IMR-90 (cell line): ENCODE measurements around the gene SLC10A3. TPM values are rescaled to one million over a fixed set of nuclear protein-coding genes. Genes with fewer than 3 reads are reported as not detected.

Experiments used
- ATAC-seq: fragments of 200-7000 bp; cut with Tn5 transposase; 2 replicates; pipeline ENCODE4 v1.9.1; 2020; ENCODE audit warnings: low read depth, mild to moderate bottlenecking, moderate library complexity
- BruUV-seq: library from RNA; stranded (reverse); fragments of 400-500 nt; replicated peaks from 2 replicates; lab custom pipeline; 2021; lab: Mats Ljungman, UMichigan
- CTCF ChIA-PET: fragments of 300-600 bp; formaldehyde crosslinking; extraction: SDS; loops from one replicate; lab custom pipeline; 2021; ENCODE audit warnings: antibody characterized with exemption; lab: Yijun Ruan, JAX
- POLR2A ChIA-PET: fragments of 300-600 bp; sonication (Branson Sonifier 250); formaldehyde crosslinking; loops from one replicate; lab custom pipeline; 2022; ENCODE audit warnings: antibody characterized with exemption; ENCODE audit not compliant: unreplicated experiment; lab: Charles Lee
- DNase-seq: peaks from one replicate; pipeline ENCODE4 v3.0.0; 2013
- H2AFZ ChIP-seq: replicated peaks from 2 replicates; pipeline ENCODE3; 2013; ENCODE audit warnings: low read length, mild to moderate bottlenecking; ENCODE audit not compliant: poor library complexity
- H2AK5ac ChIP-seq: 2 replicates; pipeline ENCODE4 v1.6.1; 2013; ENCODE audit warnings: low read depth, low read length, inconsistent platforms
- H2AK9ac ChIP-seq: replicated peaks from 2 replicates; pipeline ENCODE3; 2013; ENCODE audit warnings: mild to moderate bottlenecking, low read depth, low read length, moderate library complexity; ENCODE audit not compliant: poor library complexity
- H2BK120ac ChIP-seq: 2 replicates; pipeline ENCODE4 v1.6.1; 2013; ENCODE audit warnings: low read depth, low read length, inconsistent platforms
- H2BK15ac ChIP-seq: 3 replicates; pipeline ENCODE4 v1.6.1; 2013; ENCODE audit warnings: low read depth, low read length, inconsistent platforms
- H2BK20ac ChIP-seq: 2 replicates; pipeline ENCODE4 v1.6.1; 2013; ENCODE audit warnings: low read depth, mild to moderate bottlenecking, inconsistent platforms, low read length, moderate library complexity
- H2BK5ac ChIP-seq: 2 replicates; pipeline ENCODE4 v1.6.1; 2013; ENCODE audit warnings: mild to moderate bottlenecking, low read depth, low read length, inconsistent platforms; ENCODE audit not compliant: poor library complexity, severe bottlenecking
- H3K14ac ChIP-seq: replicated peaks from 2 replicates; pipeline ENCODE4 v1.6.1; 2013; ENCODE audit warnings: low read depth, low read length, inconsistent platforms
- H3K18ac ChIP-seq: 2 replicates; pipeline ENCODE4 v1.6.1; 2013; ENCODE audit warnings: low read depth, low read length, control low read depth
- H3K23ac ChIP-seq: 2 replicates; pipeline ENCODE4 v1.6.1; 2013; ENCODE audit warnings: low read depth, low read length, inconsistent platforms
- H3K27ac ChIP-seq: 2 replicates; pipeline ENCODE4 v1.5.1; 2013; ENCODE audit warnings: mild to moderate bottlenecking, control low read depth, low read length; ENCODE audit not compliant: insufficient read depth
- H3K27me3 ChIP-seq: 2 replicates; pipeline ENCODE4 v1.6.1; 2013; ENCODE audit warnings: low read length; ENCODE audit not compliant: control insufficient read depth, insufficient read depth
- H3K36me3 ChIP-seq: 2 replicates; pipeline ENCODE4 v1.6.1; 2013; ENCODE audit warnings: low read length, mixed read lengths; ENCODE audit not compliant: control insufficient read depth, insufficient read depth
- H3K4ac ChIP-seq: 2 replicates; pipeline ENCODE4 v1.6.1; 2013; ENCODE audit warnings: low read depth, low read length, inconsistent platforms
- H3K4me1 ChIP-seq: 2 replicates; pipeline ENCODE4 v1.6.1; 2013; ENCODE audit warnings: low read length, mixed read lengths; ENCODE audit not compliant: control insufficient read depth, insufficient read depth
- H3K4me2 ChIP-seq: 2 replicates; pipeline ENCODE4 v1.6.1; 2013; ENCODE audit warnings: low read depth, mild to moderate bottlenecking, control low read depth, low read length, moderate library complexity
- H3K4me3 ChIP-seq: 2 replicates; pipeline ENCODE4 v1.5.1; 2013; ENCODE audit warnings: low read depth, mild to moderate bottlenecking, control low read depth, low read length, moderate library complexity; ENCODE audit not compliant: insufficient read depth
- H3K56ac ChIP-seq: 2 replicates; pipeline ENCODE4 v1.6.1; 2013; ENCODE audit warnings: low read length, inconsistent platforms; ENCODE audit not compliant: insufficient read depth; ENCODE audit errors: extremely low read depth
- H3K79me1 ChIP-seq, 2 experiments: 2 replicates each; pipeline ENCODE4 v1.6.1; 2013; ENCODE audit warnings: low read length in 2 of 2, inconsistent platforms in 1 of 2, low read depth in 1 of 2
- H3K9ac ChIP-seq: 2 replicates; pipeline ENCODE4 v1.6.1; 2013; ENCODE audit warnings: low read depth, low read length, control low read depth
- H3K9me1 ChIP-seq: 2 replicates; pipeline ENCODE4 v1.6.1; 2013; ENCODE audit warnings: low read length, inconsistent platforms; ENCODE audit not compliant: insufficient read depth
- H3K9me3 ChIP-seq: 2 replicates; pipeline ENCODE4 v1.6.1; 2013; ENCODE audit warnings: low read length; ENCODE audit not compliant: control insufficient read depth, insufficient read depth
- H4K20me1 ChIP-seq: 2 replicates; pipeline ENCODE4 v1.6.1; 2013; ENCODE audit warnings: low read length, inconsistent platforms; ENCODE audit not compliant: insufficient read depth
- H4K5ac ChIP-seq: 2 replicates; pipeline ENCODE4 v1.6.1; 2013; ENCODE audit warnings: mild to moderate bottlenecking, low read depth, low read length, control low read depth
- H4K8ac ChIP-seq, 2 experiments: 2 replicates each; pipeline ENCODE4 v1.6.1; 2013; ENCODE audit warnings: low read depth in 2 of 2, low read length in 2 of 2, control low read depth in 1 of 2, inconsistent platforms in 1 of 2
- H4K91ac ChIP-seq: 2 replicates; pipeline ENCODE4 v1.6.1; 2013; ENCODE audit warnings: low read depth, low read length, inconsistent platforms; ENCODE audit not compliant: insufficient read depth
- MAZ ChIP-seq: IDR thresholded peaks from 2 replicates; pipeline ENCODE4 v1.6.1; 2012; ENCODE audit warnings: low read depth, mild to moderate bottlenecking, low read length, improper control_type of control experiment, moderate library complexity, borderline replicate concordance
- NFE2L2 ChIP-seq: fragments of 150-350 bp; IDR thresholded peaks from 2 replicates; pipeline ENCODE4 v1.6.1; 2016; ENCODE audit warnings: low read depth, mild to moderate bottlenecking, low read length
- WGBS, 2 experiments: methylation state at CpG; one replicate each; pipeline versions ENCODE4 v1.1.5 to v1.1.7; 2013; ENCODE audit warnings: missing lambda C conversion rate in 2 of 2; ENCODE audit not compliant: insufficient read length in 1 of 2; ENCODE audit errors: extremely low coverage in 2 of 2; 5-methylcytosine and 5-hydroxymethylcytosine counted together
- dilution Hi-C: fragments of 300-500 bp; cut with HindIII; formaldehyde crosslinking; loops from one replicate; pipeline ENCODE4 v1.14.3; 2018; ENCODE audit warnings: low sequenced_read_pairs; ENCODE audit not compliant: unreplicated experiment
- in situ Hi-C: fragments of 300-500 bp; cut with MboI; formaldehyde crosslinking; loops from 3 replicates; pipeline ENCODE4 v1.14.3; 2019; ENCODE audit warnings: low sequenced_read_pairs, inconsistent platforms, mixed read lengths
- intact Hi-C: fragments of 100-400 bp; cut with micrococcal nuclease; formaldehyde crosslinking; loops from 2 replicates; pipeline ENCODE4 v1.10.0; 2022
- polyA plus RNA-seq, 3 experiments: library from polyadenylated mRNA; depleted of rRNA; stranded (reverse); fragments of >200 nt; gene quantifications; 2 replicates each; pipeline ENCODE4 v1.2.3, GENCODE V29; 2012; ENCODE audit warnings: low replicate concordance in 1 of 3
- total RNA-seq: library from RNA; depleted of rRNA; stranded (reverse); fragments of >200 nt; gene quantifications from 2 replicates; pipeline ENCODE4 v1.2.3, GENCODE V29; 2012

SLC10A3 gene
- total and polyA plus RNA-seq, 2 of the 4 experiments (the other 2 are of a cell fraction), result 15.2 to 24.6 TPM

DNA sequence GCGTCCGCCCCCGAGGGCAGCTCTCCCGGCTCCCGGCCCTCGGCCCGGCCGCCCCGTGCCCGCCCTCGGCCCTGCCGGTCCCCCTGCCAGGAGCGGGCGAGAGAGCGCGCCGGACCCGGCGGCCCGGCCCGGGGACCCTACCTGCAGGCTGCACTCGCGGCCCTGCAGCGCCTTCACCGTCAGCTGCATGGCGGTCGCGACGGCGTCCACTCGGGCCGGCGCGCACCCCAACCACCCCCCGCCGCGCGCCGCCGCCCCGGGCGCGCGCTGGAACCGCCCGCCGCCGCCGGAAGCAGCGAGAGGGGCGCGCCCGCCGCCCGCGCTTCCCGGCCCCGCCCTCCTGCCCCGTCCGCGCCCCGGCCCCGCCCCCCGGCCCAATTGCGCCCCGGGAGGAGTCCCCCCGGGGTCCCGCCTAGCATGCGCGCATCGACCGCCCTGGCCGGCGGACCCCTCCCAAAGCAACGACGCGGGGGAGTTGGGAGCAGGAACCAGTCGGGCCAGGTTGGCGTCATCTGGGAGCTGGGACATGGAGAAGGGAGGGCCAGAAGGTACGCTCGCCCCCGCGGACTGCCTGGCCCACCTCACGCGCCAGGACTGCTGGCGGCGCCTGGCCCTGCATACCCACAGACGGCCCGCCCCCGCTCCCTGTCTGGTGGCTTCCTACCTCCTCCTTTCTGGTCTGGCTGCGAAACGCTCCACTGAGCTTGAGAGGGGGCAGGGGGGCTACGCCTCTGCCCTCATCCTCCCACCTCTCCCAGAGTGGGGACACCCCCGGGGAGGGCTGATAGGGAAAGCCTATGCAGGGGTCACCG, 3.8 kb downstream of the SLC10A3 start, which contains the start of gene UBL4A:
Gene UBL4A, minus strand, starts transcription at position 220 of the 812 bp plus-strand sequence. Its CDS starts 31 bp downstream, at position 189.
- Histone ChIP-seq H2BK5ac (peak within 1 kb of the TSS; percentile 83), H3K4me3 (peak within 1 kb of the TSS; percentile 86), H3K4me2 (peak within 1 kb of the TSS; percentile 80), H3K14ac (peak within 1 kb of the TSS; percentile 82; the same call in 1 of the 2 replicates), H3K9me1 (peaks cover 8% of the 10 kb centered on the region; the same call in 1 of the 2 replicates), H4K8ac (peak within 1 kb of the TSS; percentile 66 to 78; a peak in 3 of 4 replicates), H2AFZ (peak within 1 kb of the TSS; percentile 88), H3K9ac (peak within 1 kb of the TSS; percentile 86), H3K18ac (peak within 1 kb of the TSS; percentile 78), H3K27me3 (no peaks in the 10 kb centered on the region), H3K4ac (peak within 1 kb of the TSS; percentile 68), H2AK5ac (peak within 1 kb of the TSS; percentile 67), H4K20me1 (peaks cover 4% of the 10 kb centered on the region; the same call in 1 of the 2 replicates), H4K91ac (peak within 1 kb of the TSS; percentile 62; the same call in 1 of the 2 replicates), H3K4me1 (peaks cover 4% of the 10 kb centered on the region; the same call in 1 of the 2 replicates), H3K56ac (0 out of 2 replicates have a peak within 1 kb of the TSS, but pooled peaks have one; percentile 41), H2BK20ac (no peak within 1 kb of the TSS), H3K79me1 (peaks cover 3 to 38% of the 10 kb centered on the region in 2 experiments; a peak in 3 of 4 replicates), H4K5ac (peak within 1 kb of the TSS; percentile 46), H3K27ac (peak within 1 kb of the TSS; percentile 85), H3K9me3 (no peaks in the 10 kb centered on the region), H2BK15ac (peak within 1 kb of the TSS; percentile 39; the same call in 1 of the 3 replicates), H2BK120ac (no peak within 1 kb of the TSS; the same call in 1 of the 2 replicates), H3K36me3 (peaks cover 16% of the 10 kb centered on the region; the same call in 1 of the 2 replicates), H3K23ac (peak within 1 kb of the TSS; percentile 42; the same call in 1 of the 2 replicates), H2AK9ac (peak within 1 kb of the TSS; percentile 99)
- intact Hi-C loops, result no loop called here
- ChIA-PET POLR2A (interaction anchor here (0.6 kb wide), 1 partner anchor 36 kb away, joined by 6 read pairs; no protein-coding TSS in a partner anchor), CTCF (no interaction called here)
- in situ Hi-C loops, result no loop called here
- BruUV-seq, result no TSS peak
- TF ChIP-seq MAZ (no peak), NFE2L2 (no peak)
- dilution Hi-C loops, result no loop called here
- peak; percentile 43 for ATAC-seq
- 35% methylated on average over 15 of the region's 95 CpGs; no CpG with 5 or more reads in 1 of the 2 experiments for WGBS, 2 experiments
- peak; percentile 11 for DNase-seq
